Measurements from ENCODE around the gene OTOS. TPM values are rescaled to one million over a fixed set of nuclear protein-coding genes. Genes with fewer than 3 reads are reported as not detected.

The OTOS gene
- total and polyA plus RNA-seq, 2 of the 13 experiments (the other 11 are each of a cell fraction or from before 2014, with no cell fraction given) = not detected

DNA sequence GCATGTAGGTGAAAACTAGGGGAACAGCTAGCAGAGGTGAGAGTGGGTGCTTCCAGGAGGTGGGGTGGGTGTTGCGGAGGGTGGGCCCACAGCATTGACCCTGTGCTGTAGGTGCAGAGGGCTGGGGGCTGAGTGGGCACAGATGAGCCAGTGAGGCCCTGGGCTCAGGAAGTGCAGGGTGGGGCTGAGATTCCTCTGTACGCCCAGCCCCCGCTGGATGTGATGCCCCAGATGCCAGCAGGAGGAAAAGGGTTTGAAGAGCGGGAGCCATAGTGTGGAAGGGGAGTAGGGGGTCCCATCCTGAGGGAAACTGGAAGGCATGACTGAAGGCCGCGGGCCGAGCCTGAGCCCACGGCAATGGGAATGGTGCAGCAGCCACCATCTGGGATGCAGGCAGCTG lies 14.1 kb upstream of the OTOS start:
- POLR2A ChIA-PET = no interaction called here
- Histone ChIP-seq H4K20me1 (ENCODE audit: insufficient read depth, low read length) (no peaks in the 10 kb centered on the region; the same call in 1 of the 2 replicates), H3K27ac (ENCODE audit: extremely low read length, insufficient read depth, low read length) (no peak overlapping the region), H3K27me3 (ENCODE audit: control insufficient read depth in 1 of 2, insufficient read depth in 2 of 2, low read length in 2 of 2) (peaks cover 10 to 64% of the 10 kb centered on the region in 2 experiments; a peak in 4 of 5 replicates), H3K36me3 (replicated peaks in 1 of 2; ENCODE audit: control insufficient read depth in 1 of 2, insufficient read depth in 2 of 2, low read length in 2 of 2) (no peaks in the 10 kb centered on the region), H3K4me3 (replicated peaks in 1 of 3; ENCODE audit: insufficient read depth in 1 of 3, low read depth in 2 of 3, low read length in 3 of 3) (no peak overlapping the region), H3K9ac (ENCODE audit: insufficient read depth, low read depth, low read length) (no peak overlapping the region), H3K9me3 (ENCODE audit: low read length) (no peaks in the 10 kb centered on the region), H2AFZ (ENCODE audit: low read length) (no peak overlapping the region), H3K4me2 (ENCODE audit: low read depth, low read length) (no peak overlapping the region), H3K79me2 (ENCODE audit: insufficient read depth, low read length) (no peaks in the 10 kb centered on the region), H3K4me1 (ENCODE audit: insufficient read depth, low read length) (peaks cover 12% of the 10 kb centered on the region)
- no peak for DNase-seq (ENCODE audit: low spot score)
- BruUV-seq (replicated peaks) = no TSS peak
- intact Hi-C loops (cut with micrococcal nuclease; ENCODE audit: unreplicated experiment) (loop anchor here (5.0 kb wide), 1 partner anchor 283 kb away; the partner anchor contains the start of gene GPC1), in situ Hi-C loops (cut with HindIII; ENCODE audit: extremely low pct_ligation_motif_present, low pct_unique_long_range_greater_than_20kb) (loop anchor here (5.0 kb wide), 1 partner anchor 283 kb away; the partner anchor contains the start of gene GPC1)
- no peak for TF ChIP-seq CBX5 (CRISPR knock-in tag; IDR thresholded peaks at IDR 0.05; ENCODE audit: borderline replicate concordance)
- TF ChIP-seq BHLHE40 (IDR thresholded peaks at IDR 0.05; ENCODE audit: low read length) = no peak
- no peak for TF ChIP-seq HNRNPK (IDR thresholded peaks at IDR 0.05; ENCODE audit: low read depth, low read length, poor library complexity, severe bottlenecking)
- ATAC-seq = no peak
- CTCF ChIA-PET (ENCODE audit: low intra/inter-chr PET ratio, low total read pairs) = no interaction called here
- 18% methylated on average over 8 of the region's 8 CpGs for WGBS (ENCODE audit: low lambda C conversion rate)
- no peak for FAIRE-seq

DNA sequence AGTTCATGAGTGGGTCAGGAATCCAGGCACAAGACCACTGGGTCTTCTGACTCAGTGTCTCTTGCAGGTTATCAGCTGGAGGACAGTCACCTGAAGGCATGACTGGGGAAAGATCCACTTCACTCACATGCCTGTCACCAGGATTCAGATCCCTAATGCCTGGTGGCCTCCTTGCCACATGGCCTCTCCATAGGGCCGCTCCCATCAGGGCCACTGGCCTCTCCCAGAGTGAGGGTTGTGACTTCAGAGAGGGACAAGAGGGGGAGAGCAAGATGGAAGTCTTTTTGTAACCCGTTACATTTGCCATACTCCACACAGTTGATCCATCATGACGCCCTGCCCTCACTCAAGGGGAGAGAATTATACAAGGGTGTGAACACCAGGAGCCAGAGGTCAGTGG lies 13.0 kb upstream of the OTOS start:
- no peaks in the 10 kb centered on the region for H3K36me3 ChIP-seq (replicated peaks in 1 of 2; ENCODE audit: control insufficient read depth in 1 of 2, insufficient read depth in 2 of 2, low read length in 2 of 2)
- TF ChIP-seq AKAP8 (CRISPR knock-in tag; IDR thresholded peaks at IDR 0.05) = no peak
- no peak for TF ChIP-seq MYC (CRISPR knock-in tag; IDR thresholded peaks at IDR 0.05; ENCODE audit: borderline replicate concordance)
- TF ChIP-seq, protein P1, sequence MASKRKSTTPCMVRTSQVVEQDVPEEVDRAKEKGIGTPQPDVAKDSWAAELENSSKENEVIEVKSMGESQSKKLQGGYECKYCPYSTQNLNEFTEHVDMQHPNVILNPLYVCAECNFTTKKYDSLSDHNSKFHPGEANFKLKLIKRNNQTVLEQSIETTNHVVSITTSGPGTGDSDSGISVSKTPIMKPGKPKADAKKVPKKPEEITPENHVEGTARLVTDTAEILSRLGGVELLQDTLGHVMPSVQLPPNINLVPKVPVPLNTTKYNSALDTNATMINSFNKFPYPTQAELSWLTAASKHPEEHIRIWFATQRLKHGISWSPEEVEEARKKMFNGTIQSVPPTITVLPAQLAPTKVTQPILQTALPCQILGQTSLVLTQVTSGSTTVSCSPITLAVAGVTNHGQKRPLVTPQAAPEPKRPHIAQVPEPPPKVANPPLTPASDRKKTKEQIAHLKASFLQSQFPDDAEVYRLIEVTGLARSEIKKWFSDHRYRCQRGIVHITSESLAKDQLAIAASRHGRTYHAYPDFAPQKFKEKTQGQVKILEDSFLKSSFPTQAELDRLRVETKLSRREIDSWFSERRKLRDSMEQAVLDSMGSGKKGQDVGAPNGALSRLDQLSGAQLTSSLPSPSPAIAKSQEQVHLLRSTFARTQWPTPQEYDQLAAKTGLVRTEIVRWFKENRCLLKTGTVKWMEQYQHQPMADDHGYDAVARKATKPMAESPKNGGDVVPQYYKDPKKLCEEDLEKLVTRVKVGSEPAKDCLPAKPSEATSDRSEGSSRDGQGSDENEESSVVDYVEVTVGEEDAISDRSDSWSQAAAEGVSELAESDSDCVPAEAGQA (IDR thresholded peaks at IDR 0.05; ENCODE audit: low read depth) = no peak
- TF ChIP-seq, protein P1 (CRISPR knock-in tag; IDR thresholded peaks at IDR 0.05; ENCODE audit: borderline replicate concordance) = no peak
- TF ChIP-seq POLR2AphosphoS2 (IDR thresholded peaks at IDR 0.05; ENCODE audit: low read depth, low read length) = no peak
- no peak for TF ChIP-seq DNMT1 (CRISPR knock-in tag; IDR thresholded peaks at IDR 0.05)
- TF ChIP-seq, protein P2, sequence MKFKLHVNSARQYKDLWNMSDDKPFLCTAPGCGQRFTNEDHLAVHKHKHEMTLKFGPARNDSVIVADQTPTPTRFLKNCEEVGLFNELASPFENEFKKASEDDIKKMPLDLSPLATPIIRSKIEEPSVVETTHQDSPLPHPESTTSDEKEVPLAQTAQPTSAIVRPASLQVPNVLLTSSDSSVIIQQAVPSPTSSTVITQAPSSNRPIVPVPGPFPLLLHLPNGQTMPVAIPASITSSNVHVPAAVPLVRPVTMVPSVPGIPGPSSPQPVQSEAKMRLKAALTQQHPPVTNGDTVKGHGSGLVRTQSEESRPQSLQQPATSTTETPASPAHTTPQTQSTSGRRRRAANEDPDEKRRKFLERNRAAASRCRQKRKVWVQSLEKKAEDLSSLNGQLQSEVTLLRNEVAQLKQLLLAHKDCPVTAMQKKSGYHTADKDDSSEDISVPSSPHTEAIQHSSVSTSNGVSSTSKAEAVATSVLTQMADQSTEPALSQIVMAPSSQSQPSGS (CRISPR knock-in tag; IDR thresholded peaks at IDR 0.05) = no peak
- TF ChIP-seq ZNF616 (CRISPR knock-in tag; IDR thresholded peaks at IDR 0.05; ENCODE audit: low read depth) = no peak

More for the DNA sequence above, 13.0 kb upstream of the OTOS start:
- ATAC-seq (no peak), DNase-seq (ENCODE audit: low spot score) (no peak), FAIRE-seq (no peak)
- Histone ChIP-seq H3K4me1 (ENCODE audit: insufficient read depth, low read length) (peaks cover 12% of the 10 kb centered on the region), H3K27ac (ENCODE audit: extremely low read length, insufficient read depth, low read length) (no peak overlapping the region), H3K27me3 (ENCODE audit: control insufficient read depth in 1 of 2, insufficient read depth in 2 of 2, low read length in 2 of 2) (peaks cover 10 to 74% of the 10 kb centered on the region in 2 experiments; a peak in 4 of 5 replicates), H2AFZ (ENCODE audit: low read length) (no peak overlapping the region), H4K20me1 (ENCODE audit: insufficient read depth, low read length) (no peaks in the 10 kb centered on the region), H3K9ac (ENCODE audit: insufficient read depth, low read depth, low read length) (no peak overlapping the region), H3K9me3 (ENCODE audit: low read length) (no peaks in the 10 kb centered on the region), H3K4me3 (replicated peaks in 1 of 3; ENCODE audit: insufficient read depth in 1 of 3, low read depth in 2 of 3, low read length in 3 of 3) (no peak overlapping the region), H3K79me2 (ENCODE audit: insufficient read depth, low read length) (no peaks in the 10 kb centered on the region), H3K4me2 (ENCODE audit: low read depth, low read length) (no peak overlapping the region)
- POLR2A ChIA-PET = no interaction called here
- in situ Hi-C loops (cut with HindIII; ENCODE audit: extremely low pct_ligation_motif_present, low pct_unique_long_range_greater_than_20kb) (loop anchor here (5.0 kb wide), 1 partner anchor 284 kb away; the partner anchor contains the start of gene GPC1), intact Hi-C loops (cut with micrococcal nuclease; ENCODE audit: unreplicated experiment) (loop anchor here (5.0 kb wide), 1 partner anchor 284 kb away; the partner anchor contains the start of gene GPC1)
- 4% methylated on average over 2 of the region's 3 CpGs for WGBS (ENCODE audit: low lambda C conversion rate)
- BruUV-seq (replicated peaks) = no TSS peak
- CTCF ChIA-PET (ENCODE audit: low intra/inter-chr PET ratio, low total read pairs) = no interaction called here
